Measurements from ENCODE around the gene TMPRSS3. TPM values are rescaled to one million over a fixed set of nuclear protein-coding genes. Genes with fewer than 3 reads are reported as not detected.
A peak's percentile ranks its signal among the peaks of the same experiment; 100 is the strongest.

The TMPRSS3 gene
- total and polyA plus RNA-seq, 10 donors = 0.22 to 6.0 (median 0.70) TPM; not detected in 1

- peaks cover 0 to 44% (median 8%) of the 10 kb centered on the region in 6 donors for H3K36me3 ChIP-seq
- peaks cover 0 to 13% (median 10%) of the 10 kb centered on the region in 8 donors for H3K9me3 ChIP-seq
- no peak for TF ChIP-seq POLR2A (IDR thresholded peaks at IDR 0.05)
- no peak for TF ChIP-seq CTCF (IDR thresholded peaks at IDR 0.05 in 8 of 11, conservative IDR thresholded peaks at IDR 0.05 in 3 of 11)
- no peak for TF ChIP-seq POLR2AphosphoS5 (IDR thresholded peaks at IDR 0.05)
- DNase-seq = peak; percentile 32
- no peak overlapping the region for H3K4me3 ChIP-seq
- peaks cover 27 to 48% (median 38%) of the 10 kb centered on the region in 6 donors for H3K4me1 ChIP-seq
- H3K27me3 ChIP-seq (replicated peaks in 1 of 7) = peaks cover 0 to 77% (median 21%) of the 10 kb centered on the region in 7 donors
- no peak overlapping the region for H3K27ac ChIP-seq
- WGBS, 5 donors = 83 to 89% (median 86%) methylated on average over 10 of the region's 10 CpGs
- intact Hi-C loops (cut with DNase I; ENCODE audit: low total_unique reads) = no loop called here
Observed at GRCh38 chr21:42427809-42428419, 32.1 kb upstream of the TMPRSS3 start.

- H3K4me3 ChIP-seq = no peak overlapping the region
- H3K27me3 ChIP-seq (replicated peaks in 1 of 7) = peaks cover 0 to 83% (median 30%) of the 10 kb centered on the region in 7 donors
- H3K9me3 ChIP-seq = peaks cover 0 to 4% (median 1%) of the 10 kb centered on the region in 8 donors
- 86 to 93% (median 88%) methylated on average over 8 to 10 of the region's 10 CpGs for WGBS, 5 donors
- intact Hi-C loops (cut with DNase I; ENCODE audit: low total_unique reads) = no loop called here
- H3K36me3 ChIP-seq = peaks cover 0 to 35% (median under 1%) of the 10 kb centered on the region in 6 donors
- DNase-seq = peak; percentile 48
- peaks cover 27 to 57% (median 38%) of the 10 kb centered on the region in 6 donors for H3K4me1 ChIP-seq
- no peak overlapping the region for H3K27ac ChIP-seq
- no peak for TF ChIP-seq CTCF (IDR thresholded peaks at IDR 0.05 in 8 of 11, conservative IDR thresholded peaks at IDR 0.05 in 3 of 11)
- no peak for TF ChIP-seq POLR2A (IDR thresholded peaks at IDR 0.05)
- no peak for TF ChIP-seq POLR2AphosphoS5 (IDR thresholded peaks at IDR 0.05)
Observed at GRCh38 chr21:42426876-42427480, 31.1 kb upstream of the TMPRSS3 start.

- peaks cover 0 to 34% (median 0%) of the 10 kb centered on the region in 6 donors for H3K36me3 ChIP-seq
- WGBS, 5 donors = 72 to 82% (median 77%) methylated on average over 7 of the region's 7 CpGs
- peaks cover 0 to 83% (median 32%) of the 10 kb centered on the region in 7 donors for H3K27me3 ChIP-seq (replicated peaks in 1 of 7)
- peak; percentile 2 for DNase-seq
- intact Hi-C loops (cut with DNase I; ENCODE audit: low total_unique reads) = no loop called here
- TF ChIP-seq POLR2A (IDR thresholded peaks at IDR 0.05) (no peak), POLR2AphosphoS5 (IDR thresholded peaks at IDR 0.05) (no peak), CTCF (IDR thresholded peaks at IDR 0.05 in 8 of 11, conservative IDR thresholded peaks at IDR 0.05 in 3 of 11) (no peak)
- no peak overlapping the region for H3K4me3 ChIP-seq
- H3K4me1 ChIP-seq = peaks cover 27 to 63% (median 38%) of the 10 kb centered on the region in 6 donors
- H3K27ac ChIP-seq = no peak overlapping the region
- peaks cover 0 to 4% (median under 1%) of the 10 kb centered on the region in 8 donors for H3K9me3 ChIP-seq
Observed at GRCh38 chr21:42426424-42426823, 30.6 kb upstream of the TMPRSS3 start.

DNA sequence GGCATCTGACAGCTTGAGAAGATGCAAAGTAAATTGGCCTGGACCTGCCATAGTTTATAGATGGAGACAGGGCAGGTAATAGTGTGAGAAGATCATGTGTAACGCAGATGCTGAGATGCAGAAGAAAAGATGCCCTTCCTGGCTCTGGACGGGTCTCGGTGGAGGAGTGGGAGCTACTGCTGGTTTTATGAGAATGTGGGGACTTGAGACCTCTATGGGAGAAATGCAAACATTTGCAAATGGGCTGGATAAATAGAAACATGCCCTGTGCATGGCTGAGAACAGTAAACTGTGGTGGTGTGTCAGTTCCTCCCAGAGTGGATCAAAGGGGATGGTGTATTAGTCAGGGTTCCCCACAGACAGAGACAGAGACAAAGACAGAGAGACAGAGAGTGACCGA lies 29.7 kb upstream of the TMPRSS3 start:
- intact Hi-C loops (cut with DNase I; ENCODE audit: low total_unique reads) = no loop called here
- peak overlapping the region in 4 of 8 donors; percentile 33 to 79 (median 76) for H3K27ac ChIP-seq
- TF ChIP-seq POLR2AphosphoS5 (IDR thresholded peaks at IDR 0.05) (no peak), POLR2A (IDR thresholded peaks at IDR 0.05) (no peak), CTCF (IDR thresholded peaks at IDR 0.05 in 8 of 11, conservative IDR thresholded peaks at IDR 0.05 in 3 of 11) (no peak)
- H3K4me1 ChIP-seq = peaks cover 27 to 70% (median 42%) of the 10 kb centered on the region in 6 donors
- H3K27me3 ChIP-seq (replicated peaks in 1 of 7) = peaks cover 0 to 83% (median 29%) of the 10 kb centered on the region in 7 donors
- no peak for DNase-seq
- H3K4me3 ChIP-seq = peak overlapping the region in 1 of 8 donors; percentile 9
- WGBS, 5 donors = 24 to 37% (median 27%) methylated on average over 4 of the region's 4 CpGs
- H3K36me3 ChIP-seq = peaks cover 0 to 28% (median 0%) of the 10 kb centered on the region in 6 donors
- peaks cover 0 to 12% (median 3%) of the 10 kb centered on the region in 8 donors for H3K9me3 ChIP-seq

Measured in spleen (tissue), 11 donors.